Skin epidermis (tissue), 12 donors: Measurements from ENCODE around the gene TBC1D21.
A peak's percentile ranks its signal among the peaks of the same experiment; 100 is the strongest.

Experiments
- H3K27ac ChIP-seq, 21 experiments: fragments of 200-600 bp; sonication (generic) in 11 of 21; one replicate each; pipeline ENCODE4 v1.5.0; 2020; ENCODE audit warnings: mild to moderate bottlenecking in 3 of 21, inconsistent platforms in 2 of 21, moderate library complexity in 2 of 21
- H3K4me3 ChIP-seq, 7 experiments: fragments of 200-600 bp; sonication (generic) in 2 of 7; one replicate each; pipeline ENCODE4 v1.5.0; 2020; ENCODE audit warnings: inconsistent platforms in 2 of 7, mild to moderate bottlenecking in 2 of 7, moderate library complexity in 1 of 7

Gene TBC1D21

GRCh38 chr15:73905225-73905827 is 32.0 kb downstream of the TBC1D21 start:
- no peak overlapping the region for H3K27ac ChIP-seq
- H3K4me3 ChIP-seq = no peak overlapping the region

DNA sequence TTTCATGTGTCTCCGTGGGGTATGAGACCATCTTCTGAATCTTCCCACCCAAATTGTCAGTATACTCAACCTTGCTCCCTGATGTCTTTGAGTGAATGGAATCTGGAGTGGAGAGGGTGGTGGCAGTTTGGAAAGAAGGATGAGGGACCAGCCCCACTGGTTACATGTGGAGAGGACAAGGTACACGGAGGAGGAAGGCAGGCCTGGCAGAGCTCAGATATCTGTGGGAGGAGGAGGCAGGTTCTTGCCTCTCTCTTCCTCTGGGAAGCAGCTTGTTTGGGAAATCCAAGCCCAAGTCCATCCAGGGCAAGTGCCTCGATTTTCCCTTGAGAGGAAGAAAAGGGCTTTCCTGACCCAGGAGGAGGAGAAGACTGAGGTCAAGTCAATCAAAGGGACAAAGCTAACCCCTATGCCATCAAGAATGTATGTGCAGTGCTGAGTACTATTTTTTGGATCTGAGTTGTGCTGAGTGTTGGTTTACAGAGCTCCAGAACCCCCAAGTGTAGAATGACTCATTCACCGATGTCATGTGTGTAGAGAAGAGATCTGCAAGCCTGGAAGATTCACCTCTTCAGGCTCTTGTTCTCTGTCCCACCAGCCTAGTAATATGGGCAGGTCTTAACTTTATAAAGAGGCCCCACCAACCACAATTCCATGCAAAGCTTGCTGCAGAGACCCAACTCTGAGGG is 33.1 kb downstream of the TBC1D21 start:
- Histone ChIP-seq H3K27ac (no peak overlapping the region), H3K4me3 (no peak overlapping the region)

GRCh38 chr15:73907035-73907408 is 33.7 kb downstream of the TBC1D21 start:
- no peak overlapping the region for H3K4me3 ChIP-seq
- H3K27ac ChIP-seq = no peak overlapping the region

- no peak overlapping the region for H3K27ac ChIP-seq
Measured at GRCh38 chr15:73908030-73908821, 34.9 kb downstream of the TBC1D21 start.

DNA sequence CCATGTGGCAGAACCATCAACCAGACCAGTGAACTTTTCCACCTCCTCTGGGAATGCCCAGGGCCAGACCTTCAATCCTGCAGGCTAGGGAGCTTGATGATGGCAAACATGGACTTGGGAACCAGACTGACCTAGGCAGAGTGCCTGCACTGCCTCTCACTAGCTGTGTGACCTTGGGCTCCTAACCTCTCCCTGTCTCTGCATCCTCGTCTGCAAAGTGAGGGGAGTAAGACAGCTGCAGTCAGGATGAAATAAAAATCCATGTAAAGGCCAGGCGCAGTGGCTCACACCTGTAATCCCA is 35.4 kb downstream of the TBC1D21 start:
- H3K4me3 ChIP-seq = no peak overlapping the region
- H3K27ac ChIP-seq = no peak overlapping the region

More at GRCh38 chr15:73908030-73908821, 34.9 kb downstream of the TBC1D21 start:
- H3K4me3 ChIP-seq = no peak overlapping the region

- no peak overlapping the region for H3K27ac ChIP-seq
- H3K4me3 ChIP-seq = no peak overlapping the region
Measured at GRCh38 chr15:73909651-73910050, 36.3 kb downstream of the TBC1D21 start.

- Histone ChIP-seq H3K4me3 (no peak overlapping the region), H3K27ac (no peak overlapping the region)
Measured at GRCh38 chr15:73910522-73911303, 37.3 kb downstream of the TBC1D21 start.

DNA sequence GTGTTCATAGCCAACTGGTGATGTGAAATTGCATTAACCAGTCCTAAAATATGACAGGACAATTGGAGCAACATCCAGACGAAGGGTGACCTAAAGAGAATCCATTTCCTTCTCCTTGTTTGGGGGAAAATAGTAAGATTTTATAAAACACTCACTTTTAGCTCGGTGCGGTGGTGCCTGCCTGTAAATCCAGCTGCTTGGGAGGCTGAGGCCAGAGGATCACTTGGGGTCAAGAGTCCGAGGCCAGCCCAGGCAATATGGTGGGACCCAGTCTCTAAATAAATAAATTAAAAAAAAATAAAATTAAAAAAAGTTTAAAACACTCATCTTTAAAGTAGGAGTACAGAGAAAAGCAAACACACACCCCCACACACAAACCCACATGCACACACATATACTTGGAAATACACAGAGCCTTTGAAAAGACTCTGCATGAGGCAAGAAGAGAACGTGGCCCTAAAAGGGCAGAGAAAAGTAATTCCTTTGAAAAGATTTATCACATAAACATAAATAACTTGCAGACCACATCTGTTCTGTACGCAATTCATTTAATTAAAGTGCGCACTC is 38.7 kb downstream of the TBC1D21 start:
- Histone ChIP-seq H3K4me3 (no peak overlapping the region), H3K27ac (no peak overlapping the region)

DNA sequence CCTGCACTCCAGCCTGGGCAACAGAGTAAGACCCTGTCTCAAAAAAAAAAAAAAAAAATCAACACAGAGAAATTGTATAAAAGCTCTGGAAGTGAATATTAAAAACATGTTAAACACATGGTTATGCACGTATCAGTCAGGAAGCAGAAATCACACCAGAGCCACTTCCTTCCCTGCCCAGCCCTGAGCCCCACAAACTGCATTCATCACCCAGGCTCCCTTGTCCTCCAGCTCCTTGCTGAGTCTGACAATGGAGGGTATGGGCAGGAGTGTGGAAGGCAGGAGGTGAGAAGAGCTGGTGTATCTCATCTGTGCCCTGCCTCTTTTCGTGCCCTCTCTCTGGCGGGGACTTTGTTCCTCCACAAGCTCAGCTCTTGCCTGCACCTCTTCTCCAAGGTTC is 40.8 kb downstream of the TBC1D21 start:
- Histone ChIP-seq H3K4me3 (no peak overlapping the region), H3K27ac (no peak overlapping the region)

GRCh38 chr15:73915082-73915481 is 41.7 kb downstream of the TBC1D21 start:
- Histone ChIP-seq H3K27ac (no peak overlapping the region), H3K4me3 (no peak overlapping the region)

DNA sequence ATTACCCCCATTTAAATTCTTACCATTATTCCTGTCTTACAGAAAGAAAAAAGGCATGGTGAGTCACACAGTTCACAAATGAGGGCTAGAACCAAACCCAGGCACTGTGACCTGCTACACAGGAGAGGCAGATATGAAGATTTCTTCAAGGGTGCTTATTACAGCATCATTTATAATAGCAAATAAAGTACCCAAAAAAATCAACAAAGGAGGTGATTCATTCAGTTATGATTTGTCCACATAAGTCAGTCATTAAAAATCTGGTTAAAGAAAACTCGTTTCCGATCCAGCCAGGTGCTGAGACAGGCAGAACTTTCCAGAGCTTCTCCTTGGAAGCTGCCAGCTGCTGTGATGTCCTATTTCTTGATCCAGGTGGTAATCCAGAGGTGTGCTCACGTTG is 45.4 kb downstream of the TBC1D21 start:
- H3K27ac ChIP-seq = no peak overlapping the region
- no peak overlapping the region for H3K4me3 ChIP-seq

- Histone ChIP-seq H3K4me3 (no peak overlapping the region), H3K27ac (peak overlapping the region in 8 of 21 experiments; percentile 4 to 75 (median 28))
Measured at GRCh38 chr15:73919706-73920105, 46.3 kb downstream of the TBC1D21 start.

- H3K27ac ChIP-seq = peak overlapping the region in 3 of 21 experiments; percentile 12 to 87 (median 68)
- no peak overlapping the region for H3K4me3 ChIP-seq
Measured at GRCh38 chr15:73921254-73921925, 48.0 kb downstream of the TBC1D21 start.

- Histone ChIP-seq H3K27ac (peak overlapping the region in 19 of 21 experiments; percentile 33 to 90 (median 66)), H3K4me3 (no peak overlapping the region)
Measured at GRCh38 chr15:73922186-73923151, 49.1 kb downstream of the TBC1D21 start.

GRCh38 chr15:73923156-73923487 is 49.8 kb downstream of the TBC1D21 start:
- Histone ChIP-seq H3K4me3 (no peak overlapping the region), H3K27ac (peak overlapping the region in 19 of 21 experiments; percentile 33 to 90 (median 66))

- no peak overlapping the region for H3K4me3 ChIP-seq
- peak overlapping the region in 19 of 21 experiments; percentile 31 to 90 (median 64) for H3K27ac ChIP-seq
Measured at GRCh38 chr15:73923488-73924164, 50.3 kb downstream of the TBC1D21 start.

DNA sequence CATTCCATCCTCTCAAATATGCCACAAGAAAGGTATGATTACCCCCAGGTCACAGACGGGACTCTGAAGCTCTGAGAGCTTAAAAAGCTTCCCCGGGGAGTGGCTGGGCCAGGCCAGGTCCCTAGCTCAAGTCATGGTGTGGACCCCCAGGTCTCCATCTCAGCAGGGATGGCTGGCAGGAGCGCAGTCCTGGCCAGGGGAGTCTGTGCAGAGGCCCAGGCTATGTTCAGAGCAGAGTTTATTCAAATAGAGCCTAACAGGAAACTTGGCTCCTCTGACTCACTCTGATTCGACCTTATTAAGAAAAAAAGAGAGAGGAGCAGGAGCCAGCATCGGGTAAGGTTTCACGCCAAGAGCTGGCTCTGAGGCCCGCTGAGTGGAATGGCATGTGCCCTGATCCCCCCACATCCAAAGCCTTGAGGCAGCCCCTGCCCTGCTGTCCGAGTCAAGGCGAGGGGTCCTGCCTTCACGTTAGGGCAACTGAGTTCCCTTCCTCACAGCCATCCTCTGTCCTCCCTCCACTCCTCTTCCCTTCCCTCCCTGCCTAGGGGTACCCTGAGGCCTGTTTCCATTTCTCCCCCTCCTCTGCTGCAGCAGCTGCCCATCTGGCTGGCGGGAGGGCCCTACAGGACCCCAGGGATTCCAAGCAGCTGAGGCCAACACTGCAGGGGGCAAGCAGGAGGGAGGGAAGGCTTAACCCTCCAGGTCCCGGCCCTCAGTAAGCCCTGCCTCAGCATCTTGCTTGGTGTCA is 51.0 kb downstream of the TBC1D21 start:
- Histone ChIP-seq H3K4me3 (no peak overlapping the region), H3K27ac (peak overlapping the region in 20 of 21 experiments; percentile 31 to 90 (median 65))
